SK-N-SH (cell line): ENCODE measurements around the gene C19orf47. TPM values are rescaled to one million over a fixed set of nuclear protein-coding genes. Genes with fewer than 3 reads are reported as not detected.

ENCODE experiments used
- CTCF ChIA-PET: fragments of 300-600, 350-600 bp; formaldehyde crosslinking; extraction: SDS; loops from one replicate; lab custom pipeline; 2021; lab: Yijun Ruan, JAX
- POLR2A ChIA-PET: fragments of 350-600 bp; sonication (Branson Sonifier 250); formaldehyde crosslinking; extraction: SDS; loops from one replicate; lab custom pipeline; 2020; ENCODE audit warnings: antibody characterized with exemption, inconsistent platforms; lab: Yijun Ruan, JAX
- DNase-seq: peaks from one replicate; pipeline ENCODE4 v3.0.0; 2012
- H2AFZ ChIP-seq: fragments of 200-600 bp; sonication (generic); 2 replicates; pipeline ENCODE4 v1.8.1; 2016; ENCODE audit warnings: antibody characterized with exemption, mild to moderate bottlenecking, low read depth
- H3F3A ChIP-seq: fragments of 200-600 bp; sonication (generic); replicated peaks from 2 replicates; pipeline ENCODE3; 2016; ENCODE audit warnings: antibody characterized with exemption, mild to moderate bottlenecking; ENCODE audit not compliant: insufficient read depth
- H3K27ac ChIP-seq, 2 experiments: fragments of 200-500 bp in 1 of 2; fragments of 200-600 bp in 1 of 2; sonication (Bioruptor generic) in 1 of 2; sonication (generic), shearing (Covaris generic) in 1 of 2; 2 replicates each; pipeline versions ENCODE4 v1.5.1 to v1.6.1; 2014 to 2016; ENCODE audit warnings: low read depth in 2 of 2, inconsistent platforms in 1 of 2, low read length in 1 of 2, mild to moderate bottlenecking in 1 of 2, mixed read lengths in 1 of 2
- H3K27me3 ChIP-seq: fragments of 200-600 bp; sonication (generic), shearing (Covaris generic); 2 replicates; pipeline ENCODE4 v1.6.1; 2016; ENCODE audit warnings: mixed run types; ENCODE audit not compliant: insufficient read depth
- H3K36me3 ChIP-seq, 2 experiments: fragments of 200-500 bp in 1 of 2; fragments of 200-600 bp in 1 of 2; sonication (Bioruptor generic) in 1 of 2; sonication (generic) in 1 of 2; replicated peaks in 1 of 2; 2 replicates each; pipeline versions ENCODE3 to v1.5.1; 2014 to 2016; ENCODE audit warnings: low read length in 1 of 2, mild to moderate bottlenecking in 1 of 2; ENCODE audit not compliant: insufficient read depth in 2 of 2, control insufficient read depth in 1 of 2
- H3K4me1 ChIP-seq, 2 experiments: fragments of 200-500 bp in 1 of 2; fragments of 200-600 bp in 1 of 2; sonication (Bioruptor generic) in 1 of 2; sonication (generic), shearing (Covaris generic) in 1 of 2; 2 replicates each; pipeline versions ENCODE4 v1.5.1 to v1.6.1; 2014 to 2016; ENCODE audit warnings: low read depth in 1 of 2, low read length in 1 of 2, mixed run types in 1 of 2; ENCODE audit not compliant: insufficient read depth in 2 of 2, control insufficient read depth in 1 of 2
- H3K4me2 ChIP-seq: fragments of 200-600 bp; sonication (generic), shearing (Covaris generic); 2 replicates; pipeline ENCODE4 v1.6.1; 2017; ENCODE audit warnings: mixed run types
- H3K4me3 ChIP-seq, 2 experiments: fragments of 200-500 bp in 1 of 2; fragments of 200-600 bp in 1 of 2; sonication (Bioruptor generic) in 1 of 2; sonication (generic), shearing (Covaris generic) in 1 of 2; 2 replicates each; pipeline versions ENCODE4 v1.5.1 to v1.8.1; 2014 to 2016; ENCODE audit warnings: low read depth in 2 of 2, inconsistent platforms in 1 of 2, low read length in 1 of 2, mild to moderate bottlenecking in 1 of 2, mixed read lengths in 1 of 2, moderate library complexity in 1 of 2
- H3K79me2 ChIP-seq: fragments of 200-600 bp; sonication (generic); 2 replicates; pipeline ENCODE4 v1.8.1; 2017; ENCODE audit warnings: mild to moderate bottlenecking; ENCODE audit not compliant: insufficient read depth
- H3K9ac ChIP-seq: fragments of 200-600 bp; sonication (generic); 2 replicates; pipeline ENCODE4 v1.6.1; 2017; ENCODE audit warnings: mixed run types
- H3K9me2 ChIP-seq: fragments of 200-600 bp; sonication (generic); 2 replicates; pipeline ENCODE4 v1.6.1; 2017; ENCODE audit warnings: mixed run types
- H3K9me3 ChIP-seq: fragments of 200-600 bp; sonication (generic); 2 replicates; pipeline ENCODE4 v1.6.1; 2017; ENCODE audit warnings: mixed run types, mild to moderate bottlenecking, moderate library complexity
- H4K20me1 ChIP-seq: fragments of 200-600 bp; sonication (generic); 2 replicates; pipeline ENCODE4 v1.6.1; 2017; ENCODE audit warnings: mild to moderate bottlenecking, mixed run types; ENCODE audit not compliant: insufficient read depth
- CHD2 ChIP-seq: fragments of 150-350 bp; IDR thresholded peaks from 2 replicates; pipeline ENCODE4 v1.6.1; 2018; ENCODE audit warnings: low read length; ENCODE audit not compliant: partially characterized antibody
- EP300 ChIP-seq, 2 experiments: IDR thresholded peaks; 2 replicates each; pipeline versions ENCODE4 v1.4.0 to v1.6.1; 2012; ENCODE audit warnings: borderline replicate concordance in 1 of 2, low read depth in 1 of 2, low read length in 1 of 2
- EZH2phosphoT487 ChIP-seq: fragments of 200-600 bp; sonication (generic); IDR thresholded peaks from 2 replicates; pipeline ENCODE4 v1.6.1; 2017; ENCODE audit warnings: low read depth, mixed run types, mild to moderate bottlenecking, antibody characterized with exemption, moderate library complexity, borderline replicate concordance
- FOXJ3 ChIP-seq: sonication (generic); formaldehyde crosslinking; IDR thresholded peaks from 2 replicates; pipeline ENCODE4 v1.5.1; 2020; ENCODE audit warnings: mild to moderate bottlenecking, missing genetic modification reagents
- IRF3 ChIP-seq: fragments of 150-350 bp; IDR thresholded peaks from 2 replicates; pipeline ENCODE4 v1.6.1; 2016; ENCODE audit warnings: mild to moderate bottlenecking, low read depth, low read length
- JUND ChIP-seq: IDR thresholded peaks from 2 replicates; pipeline ENCODE4 v1.4.0; 2012
- MEF2A ChIP-seq: IDR thresholded peaks from 2 replicates; pipeline ENCODE4 v1.4.0; 2012; ENCODE audit warnings: low read depth, borderline replicate concordance
- MXI1 ChIP-seq: IDR thresholded peaks from 2 replicates; pipeline ENCODE4 v1.6.1; 2012; ENCODE audit warnings: mild to moderate bottlenecking, low read depth, low read length, improper control_type of control experiment
- NFIC ChIP-seq: IDR thresholded peaks from 2 replicates; pipeline ENCODE4 v1.4.0; 2012; ENCODE audit warnings: borderline replicate concordance
- NRF1 ChIP-seq: IDR thresholded peaks from 2 replicates; pipeline ENCODE4 v1.6.1; 2012; ENCODE audit warnings: low read depth, mild to moderate bottlenecking, low read length
- POLR2AphosphoS5 ChIP-seq: IDR thresholded peaks from 2 replicates; pipeline ENCODE4 v1.6.1; 2012; ENCODE audit warnings: low read depth, low read length
- RAD21 ChIP-seq: IDR thresholded peaks from 2 replicates; pipeline ENCODE4 v1.6.1; 2012; ENCODE audit warnings: mild to moderate bottlenecking, low read length
- RCOR1 ChIP-seq: fragments of 150-350 bp; IDR thresholded peaks from 2 replicates; pipeline ENCODE4 v1.6.1; 2017; ENCODE audit warnings: antibody characterized with exemption, low read length
- REST ChIP-seq: IDR thresholded peaks from 2 replicates; pipeline ENCODE4 v1.6.1; 2012; ENCODE audit warnings: mild to moderate bottlenecking, low read depth, low read length, moderate library complexity
- SIN3A ChIP-seq: IDR thresholded peaks from 2 replicates; pipeline ENCODE4 v1.6.1; 2012; ENCODE audit warnings: low read depth, mild to moderate bottlenecking, low read length, moderate library complexity, borderline replicate concordance
- TAF1 ChIP-seq: IDR thresholded peaks from 2 replicates; pipeline ENCODE4 v1.6.1; 2012; ENCODE audit warnings: low read depth, mild to moderate bottlenecking, low read length, moderate library complexity, borderline replicate concordance
- YY1 ChIP-seq: IDR thresholded peaks from 2 replicates; pipeline ENCODE4 v1.4.0; 2012; ENCODE audit warnings: low read depth, mild to moderate bottlenecking
- WGBS: methylation state at CpG from one replicate; pipeline ENCODE4 v1.1.6; 2017; ENCODE audit warnings: low lambda C conversion rate; 5-methylcytosine and 5-hydroxymethylcytosine counted together
- polyA plus RNA-seq, 3 experiments: library from polyadenylated mRNA; depleted of rRNA; stranded (reverse); fragments of >200 nt; gene quantifications; 2 replicates each; pipeline ENCODE4 v1.2.3, GENCODE V29; 2012
- TF ChIP-seq, protein P1 (sequence below): IDR thresholded peaks from 2 replicates; pipeline ENCODE4; 2012

The C19orf47 gene
- polyA plus RNA-seq, 1 of the 3 experiments (the other 2 are of a cell fraction) = 17.2 TPM

DNA sequence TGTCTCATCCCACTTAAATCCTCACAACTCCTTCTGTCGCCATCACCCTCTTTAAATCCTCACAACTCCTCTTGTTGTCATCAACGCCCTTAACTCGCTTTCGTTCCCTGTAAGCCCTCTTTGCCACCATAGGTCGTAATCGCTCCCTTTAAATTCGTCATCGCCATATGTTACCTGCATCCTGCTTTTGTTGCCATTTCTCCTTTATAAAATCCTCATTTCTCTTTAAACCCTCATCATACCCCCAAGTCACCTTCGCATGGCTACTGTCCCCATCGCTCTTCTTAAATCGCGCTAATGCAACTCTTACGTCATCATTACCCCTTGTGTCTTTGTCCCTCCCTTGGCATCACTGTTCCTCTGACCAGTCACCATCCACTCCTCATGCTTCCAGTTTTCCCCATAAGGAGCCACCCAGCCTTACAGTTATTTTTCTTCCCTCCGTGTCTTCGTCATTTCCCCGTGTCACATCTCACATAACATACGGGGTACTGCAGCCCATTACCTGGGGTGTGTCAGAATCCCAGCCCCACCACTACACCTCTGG lies 837 bp upstream of the C19orf47 start:
- POLR2A ChIA-PET = interaction anchor here (0.5 to 1.4 kb wide), 4 partner anchors 17 to 258 kb away, joined by 3 to 4 read pairs (median 4); partner anchors contain the start of gene ZNF780A
- Histone ChIP-seq H3K79me2 (peaks cover 60% of the 10 kb centered on the region), H3K9me2 (no peaks in the 10 kb centered on the region), H3K27ac (peak overlapping the region; percentile 50 to 59; a peak in 2 of 4 replicates), H3K27me3 (no peaks in the 10 kb centered on the region), H2AFZ (peak overlapping the region; percentile 83), H3K36me3 (peaks cover 0 to 2% of the 10 kb centered on the region in 2 experiments), H3K9ac (peak overlapping the region; percentile 77), H4K20me1 (no peaks in the 10 kb centered on the region), H3K4me3 (peak overlapping the region; percentile 68 to 94), H3K4me2 (peak overlapping the region; percentile 85), H3F3A (no peaks in the 10 kb centered on the region), H3K4me1 (peaks cover 0 to 7% of the 10 kb centered on the region in 2 experiments; a peak in 1 of 4 replicates), H3K9me3 (no peaks in the 10 kb centered on the region)
- DNase-seq = peak; percentile 68
- 3% methylated on average over 17 of the region's 17 CpGs for WGBS
- TF ChIP-seq MXI1 = peak; percentile 48
- TF ChIP-seq FOXJ3 (CRISPR knock-in tag) = peak; percentile 16; the same call in 1 of the 2 replicates
- no peak for TF ChIP-seq YY1
- CTCF ChIA-PET = interaction anchor here (2.1 to 2.6 kb wide), 2 partner anchors 44 to 72 kb away, joined by 7 to 10 read pairs; no protein-coding TSS in a partner anchor

DNA sequence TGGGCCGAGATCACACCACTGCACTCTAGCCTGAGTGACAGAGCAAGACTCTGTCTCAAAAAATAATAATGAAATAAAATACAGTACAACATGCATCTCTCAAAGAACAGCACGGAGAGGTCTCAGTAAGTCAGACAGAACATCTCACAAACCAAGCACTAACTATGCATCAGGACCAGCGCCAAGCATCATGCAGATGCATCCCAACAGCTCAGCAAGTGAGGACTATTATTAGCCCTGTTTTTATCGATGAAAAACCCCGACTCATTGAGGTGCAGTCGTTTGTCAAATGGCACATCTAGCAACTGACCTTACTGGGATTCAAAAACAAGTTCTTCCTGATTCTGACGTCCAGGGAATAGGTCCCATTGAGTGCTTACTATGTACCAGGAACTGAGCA lies 3.8 kb downstream of the C19orf47 start:
- Histone ChIP-seq H3K79me2 (peaks cover 63% of the 10 kb centered on the region), H2AFZ (no peak overlapping the region), H3K9ac (no peak overlapping the region), H3K4me2 (no peak overlapping the region), H3F3A (no peaks in the 10 kb centered on the region), H3K27ac (no peak overlapping the region), H3K4me3 (no peak overlapping the region)
- POLR2A ChIA-PET = no interaction called here
- TF ChIP-seq RAD21 (no peak), JUND (no peak), POLR2AphosphoS5 (no peak), EP300 (IDR thresholded peaks at IDR 0.05; ENCODE audit: borderline replicate concordance in 1 of 2, low read depth in 1 of 2, low read length in 1 of 2) (no peak), MEF2A (no peak), SIN3A (no peak), EZH2phosphoT487 (no peak), YY1 (no peak), NRF1 (no peak), IRF3 (no peak), REST (no peak), MXI1 (no peak), RCOR1 (no peak), NFIC (no peak), CHD2 (no peak), TAF1 (no peak)
- TF ChIP-seq, protein P1, sequence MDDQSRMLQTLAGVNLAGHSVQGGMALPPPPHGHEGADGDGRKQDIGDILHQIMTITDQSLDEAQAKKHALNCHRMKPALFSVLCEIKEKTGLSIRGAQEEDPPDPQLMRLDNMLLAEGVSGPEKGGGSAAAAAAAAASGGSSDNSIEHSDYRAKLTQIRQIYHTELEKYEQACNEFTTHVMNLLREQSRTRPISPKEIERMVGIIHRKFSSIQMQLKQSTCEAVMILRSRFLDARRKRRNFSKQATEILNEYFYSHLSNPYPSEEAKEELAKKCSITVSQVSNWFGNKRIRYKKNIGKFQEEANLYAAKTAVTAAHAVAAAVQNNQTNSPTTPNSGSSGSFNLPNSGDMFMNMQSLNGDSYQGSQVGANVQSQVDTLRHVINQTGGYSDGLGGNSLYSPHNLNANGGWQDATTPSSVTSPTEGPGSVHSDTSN = no peak
- TF ChIP-seq, all 33 proteins: peak for 0
- Histone ChIP-seq H3K9me3 (no peaks in the 10 kb centered on the region), H3K9me2 (no peaks in the 10 kb centered on the region), H4K20me1 (no peaks in the 10 kb centered on the region), H3K4me1 (peaks cover 0 to 9% of the 10 kb centered on the region in 2 experiments; a peak in 1 of 4 replicates), H3K27me3 (no peaks in the 10 kb centered on the region), H3K36me3 (peaks cover 0 to 4% of the 10 kb centered on the region in 2 experiments)
- no peak for DNase-seq
- WGBS = 86% methylated on average over 7 of the region's 7 CpGs
- CTCF ChIA-PET = interaction anchor here (1.0 to 1.8 kb wide), 2 partner anchors 39 to 120 kb away, joined by 3 to 7 read pairs; no protein-coding TSS in a partner anchor
